SU-DHL-6 (cell line): ENCODE results near the gene GAMT.
A peak's percentile ranks its signal among the peaks of the same experiment; 100 is the strongest.

Experiments used
- H2AFZ ChIP-seq: fragments of 200-600 bp; sonication (generic); 2 replicates; pipeline ENCODE4 v1.6.1; 2014; ENCODE audit warnings: low read depth, mild to moderate bottlenecking, moderate library complexity, mixed read lengths, antibody characterized with exemption, low read length; ENCODE audit not compliant: severe bottlenecking
- H3F3A ChIP-seq: fragments of 200-600 bp; shearing (Covaris generic); 2 replicates; pipeline ENCODE4 v1.6.0; 2016; ENCODE audit warnings: antibody characterized with exemption, mild to moderate bottlenecking; ENCODE audit not compliant: insufficient read depth
- H3K27ac ChIP-seq: fragments of 200-600 bp; sonication (generic); 2 replicates; pipeline ENCODE4 v1.5.1; 2016; ENCODE audit warnings: low read depth, mild to moderate bottlenecking, low read length, moderate library complexity, mixed read lengths
- H3K27me3 ChIP-seq: fragments of 200-600 bp; sonication (generic), shearing (Covaris generic); 2 replicates; pipeline ENCODE4 v1.6.0; 2014; ENCODE audit warnings: mild to moderate bottlenecking, low read length
- H3K36me3 ChIP-seq: fragments of 200-600 bp; sonication (generic); 2 replicates; pipeline ENCODE4 v1.6.1; 2014; ENCODE audit warnings: mild to moderate bottlenecking, low read length, mixed read lengths
- H3K4me2 ChIP-seq: fragments of 300-600, 200-600 bp; shearing (Covaris generic), sonication (generic); 2 replicates; pipeline ENCODE4 v1.6.0; 2014; ENCODE audit warnings: low read length, low read depth, mild to moderate bottlenecking; ENCODE audit not compliant: poor library complexity, severe bottlenecking
- H3K4me3 ChIP-seq: fragments of 200-600 bp; sonication (generic); 2 replicates; pipeline ENCODE4 v1.5.1; 2014; ENCODE audit warnings: antibody characterized with exemption, low read length, mild to moderate bottlenecking, mixed read lengths; ENCODE audit not compliant: insufficient read depth, poor library complexity, severe bottlenecking
- H3K79me2 ChIP-seq: fragments of 200-600 bp; sonication (generic); 2 replicates; pipeline ENCODE4 v1.6.1; 2014; ENCODE audit warnings: mild to moderate bottlenecking, low read length, moderate library complexity; ENCODE audit not compliant: insufficient read depth
- H3K9ac ChIP-seq: fragments of 200-600 bp; sonication (generic); 2 replicates; pipeline ENCODE4 v1.7.0; 2014; ENCODE audit warnings: mild to moderate bottlenecking, low read length
- H3K9me2 ChIP-seq: fragments of 200-600 bp; sonication (generic); replicated peaks from 2 replicates; pipeline ENCODE4 v1.6.1; 2014; ENCODE audit warnings: low read length; ENCODE audit not compliant: insufficient read depth
- H3K9me3 ChIP-seq: fragments of 200-600 bp; sonication (generic); 2 replicates; pipeline ENCODE4 v1.6.1; 2014; ENCODE audit warnings: low read length, mixed read lengths; ENCODE audit not compliant: insufficient read depth
- H4K20me1 ChIP-seq: fragments of 200-600 bp; sonication (generic); 2 replicates; pipeline ENCODE4 v1.6.1; 2014; ENCODE audit warnings: low read depth, mild to moderate bottlenecking, antibody characterized with exemption, low read length, moderate library complexity, mixed read lengths
- CTCF ChIP-seq: fragments of 200-600 bp; sonication (generic); IDR thresholded peaks from one replicate; pipeline ENCODE4 v1.5.1; 2017; ENCODE audit warnings: antibody characterized with exemption, mild to moderate bottlenecking, low read length, moderate library complexity; ENCODE audit not compliant: insufficient read depth, poor library complexity, severe bottlenecking
- EZH2phosphoT487 ChIP-seq: fragments of 200-600 bp; sonication (generic), shearing (Covaris generic); conservative IDR thresholded peaks from 2 replicates; pipeline ENCODE4 v1.6.1; 2018; ENCODE audit warnings: mild to moderate bottlenecking, antibody characterized with exemption, low read length, moderate library complexity, mixed read lengths

GAMT gene

GRCh38 chr19:1383312-1384084 is 17.8 kb downstream of the GAMT start, which contains the start of gene NDUFS7:
NDUFS7 (plus strand) TSS chr19:1383907; CDS start chr19:1383927, 20 bp downstream.
- H2AFZ ChIP-seq, result peak within 1 kb of the TSS; percentile 62
- H3K79me2 ChIP-seq, result peaks cover 13% of the 10 kb centered on the region
- H3K27ac ChIP-seq, result peak within 1 kb of the TSS; percentile 62
- H3K27me3 ChIP-seq, result no peaks in the 10 kb centered on the region
- no peaks in the 10 kb centered on the region for H3F3A ChIP-seq
- H4K20me1 ChIP-seq, result no peaks in the 10 kb centered on the region
- H3K4me2 ChIP-seq, result peak within 1 kb of the TSS; percentile 83
- H3K9me3 ChIP-seq, result no peaks in the 10 kb centered on the region
- peak within 1 kb of the TSS; percentile 81 for H3K4me3 ChIP-seq
- no peaks in the 10 kb centered on the region for H3K9me2 ChIP-seq
- H3K9ac ChIP-seq, result peak within 1 kb of the TSS; percentile 85
- no peaks in the 10 kb centered on the region for H3K36me3 ChIP-seq
- TF ChIP-seq EZH2phosphoT487 (no peak), CTCF (no peak)

GRCh38 chr19:1383017-1383311 is 18.4 kb downstream of the GAMT start:
- Histone ChIP-seq H4K20me1 (no peaks in the 10 kb centered on the region), H3K27me3 (no peaks in the 10 kb centered on the region), H3K4me3 (no peak overlapping the region), H3K9me3 (no peaks in the 10 kb centered on the region), H3K4me2 (peak overlapping the region; percentile 51), H3K9ac (no peak overlapping the region), H3K9me2 (no peaks in the 10 kb centered on the region), H3K36me3 (no peaks in the 10 kb centered on the region), H3K79me2 (peaks cover 13% of the 10 kb centered on the region), H3F3A (no peaks in the 10 kb centered on the region), H2AFZ (no peak overlapping the region), H3K27ac (no peak overlapping the region)
- TF ChIP-seq CTCF, result peak; percentile 12
- no peak for TF ChIP-seq EZH2phosphoT487

GRCh38 chr19:1382250-1382649 is 19.1 kb downstream of the GAMT start:
- no peak overlapping the region for H2AFZ ChIP-seq
- H3K27ac ChIP-seq, result no peak overlapping the region
- H3K4me2 ChIP-seq, result no peak overlapping the region
- H3K4me3 ChIP-seq, result no peak overlapping the region
- no peak overlapping the region for H3K9ac ChIP-seq
- TF ChIP-seq CTCF, result no peak
- TF ChIP-seq EZH2phosphoT487, result no peak
- no peaks in the 10 kb centered on the region for H3F3A ChIP-seq
- H3K27me3 ChIP-seq, result no peaks in the 10 kb centered on the region
- peaks cover 13% of the 10 kb centered on the region for H3K79me2 ChIP-seq
- H3K9me2 ChIP-seq, result no peaks in the 10 kb centered on the region
- no peaks in the 10 kb centered on the region for H3K36me3 ChIP-seq
- no peaks in the 10 kb centered on the region for H3K9me3 ChIP-seq
- no peaks in the 10 kb centered on the region for H4K20me1 ChIP-seq
